Stimulated activated CD4-positive, alpha-beta T cell treated with anti-CD3 and anti-CD28 coated beads, Interleukin-4, amount 100 ng/mL, for 4 hours (primary cell): ENCODE data around the gene TH.

Experiments used
- DNase-seq, 2 experiments: peaks; one replicate each; pipeline ENCODE4 v3.0.0-alpha.2; 2020

TH gene

DNA sequence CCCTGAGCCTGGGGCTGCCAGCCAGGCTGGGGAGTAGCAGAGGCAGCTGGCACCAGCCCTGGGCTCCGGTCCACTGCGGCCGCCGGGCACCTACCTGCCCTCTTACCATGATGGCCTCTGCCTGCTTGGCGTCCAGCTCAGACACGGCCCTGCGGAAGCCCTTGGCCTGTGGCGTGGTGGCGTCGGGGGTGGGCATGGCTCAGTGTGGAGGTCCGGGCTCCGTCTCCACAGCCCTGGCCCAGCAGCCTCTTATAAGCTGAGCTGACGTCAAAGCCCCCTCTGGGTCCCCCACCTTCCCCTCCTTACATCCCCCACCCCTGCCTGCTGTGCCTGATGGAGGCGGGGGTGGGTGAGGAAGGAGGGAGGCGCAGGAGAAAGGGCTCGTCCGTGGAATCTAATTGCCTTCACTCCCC, at the start of gene TH:
TH (minus strand) TSS at position 225 of the 413 bp plus-strand sequence; CDS start at position 196, 29 bp downstream.
- no peak for DNase-seq

DNA sequence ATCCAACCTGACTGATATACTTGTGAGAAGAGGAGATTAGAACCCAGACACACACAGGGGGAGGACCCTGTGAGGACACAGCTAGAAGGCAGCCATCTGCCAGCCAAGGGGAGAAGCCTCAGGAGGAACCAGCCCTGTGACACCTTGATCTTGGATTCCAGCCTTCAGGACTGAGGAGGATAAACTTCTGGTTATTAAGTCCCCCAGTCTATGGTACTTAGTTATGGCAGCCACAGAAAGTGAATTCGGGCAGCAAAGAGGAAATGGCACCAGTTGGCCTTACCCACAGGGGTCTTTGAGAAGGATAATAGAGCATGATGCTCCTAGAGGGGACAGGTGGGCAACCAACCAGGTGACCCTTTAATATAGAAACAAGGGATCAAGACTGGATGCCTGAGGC, 49.4 kb upstream of the TH start:
- no peak for DNase-seq

DNA sequence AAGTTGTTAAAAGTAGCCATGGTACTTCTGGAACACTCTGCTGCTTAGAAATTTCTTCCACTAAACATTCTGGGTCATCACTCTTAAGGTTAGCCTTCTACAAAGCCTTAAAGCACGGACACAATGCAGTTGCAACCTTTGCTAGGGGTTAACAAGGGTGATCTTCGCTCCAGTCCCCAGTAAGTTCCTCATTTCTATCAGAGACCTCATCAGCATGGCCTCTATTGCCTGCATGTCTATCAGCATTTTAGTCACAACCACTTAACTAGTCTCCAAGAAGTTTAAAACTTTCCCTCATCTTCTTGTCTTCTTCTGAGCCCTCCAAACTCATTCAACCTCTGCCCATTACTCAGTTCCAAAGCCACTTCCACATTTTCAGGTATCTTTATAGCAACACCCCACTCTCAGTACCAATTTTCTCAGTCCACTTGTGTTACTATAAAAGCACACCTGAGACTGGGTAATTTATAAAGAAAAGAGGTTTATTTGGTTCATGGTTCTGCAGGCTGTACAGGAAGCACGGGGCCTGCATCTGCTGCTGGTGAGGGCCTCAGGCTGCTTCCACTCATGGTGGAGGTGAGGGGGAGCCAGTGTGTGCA, 48.7 kb upstream of the TH start:
- DNase-seq = no peak

DNA sequence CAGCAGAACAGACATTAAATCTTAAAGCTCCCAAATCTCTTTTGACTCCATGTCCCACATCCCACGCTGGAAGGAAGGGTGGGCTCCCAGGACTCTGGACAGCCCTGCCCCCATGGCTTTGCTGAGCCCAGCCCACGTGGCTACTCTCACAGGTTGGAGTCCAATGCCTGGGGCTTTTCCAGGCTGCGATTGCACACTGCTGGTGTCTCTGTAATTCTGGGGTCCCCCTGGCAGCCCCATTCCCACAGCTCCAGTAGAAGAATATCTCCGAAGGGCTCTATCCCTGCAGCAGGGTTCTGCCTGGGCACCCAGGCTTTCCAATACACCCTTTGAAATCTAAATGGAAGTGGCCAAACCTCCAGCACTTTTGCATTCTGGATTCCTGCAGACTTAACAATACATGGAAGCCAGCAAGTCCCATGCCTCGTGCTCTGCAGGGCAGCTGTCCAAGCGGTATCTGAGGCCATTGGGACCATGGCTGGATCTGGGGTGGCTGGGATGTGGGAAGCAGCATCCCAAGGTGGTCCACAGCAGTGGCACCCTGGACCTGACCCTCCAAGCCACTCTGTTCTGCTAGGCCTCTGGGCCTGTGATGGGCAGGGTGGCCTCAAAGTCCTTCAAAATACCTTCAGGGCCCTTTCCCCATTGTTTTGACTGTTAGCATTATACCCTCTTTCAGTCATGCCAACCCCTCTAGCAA, 47.9 kb upstream of the TH start:
- DNase-seq = no peak

DNA sequence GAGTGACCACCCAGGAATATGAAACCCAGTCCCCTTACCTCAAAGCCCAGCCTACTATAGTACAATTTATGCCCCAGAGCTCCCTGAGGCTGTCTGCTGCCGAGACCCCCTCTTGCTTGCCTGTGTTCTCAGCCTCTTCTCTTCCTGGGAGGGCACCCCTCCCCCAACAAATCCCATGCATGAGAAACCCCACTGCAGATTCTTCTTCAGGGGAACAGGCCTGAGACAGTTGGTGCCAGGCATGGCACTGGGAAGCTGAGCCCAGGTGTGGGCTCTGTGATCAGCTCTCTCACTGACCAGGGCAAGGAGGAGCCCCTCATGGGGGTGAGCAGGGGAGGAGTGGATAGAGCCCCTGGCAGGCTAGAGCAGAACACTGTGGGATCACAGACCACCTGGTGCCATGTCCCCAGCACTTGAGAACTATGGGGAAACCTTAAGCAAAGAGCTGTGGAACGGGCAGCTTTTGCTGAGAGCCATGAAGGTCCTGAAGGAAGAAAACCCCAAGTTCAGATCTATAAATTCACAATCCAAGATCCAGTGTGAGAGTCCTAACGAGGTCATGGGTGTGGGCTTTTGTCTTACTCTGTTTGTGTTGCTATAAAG, 46.5 kb upstream of the TH start:
- no peak for DNase-seq

DNA sequence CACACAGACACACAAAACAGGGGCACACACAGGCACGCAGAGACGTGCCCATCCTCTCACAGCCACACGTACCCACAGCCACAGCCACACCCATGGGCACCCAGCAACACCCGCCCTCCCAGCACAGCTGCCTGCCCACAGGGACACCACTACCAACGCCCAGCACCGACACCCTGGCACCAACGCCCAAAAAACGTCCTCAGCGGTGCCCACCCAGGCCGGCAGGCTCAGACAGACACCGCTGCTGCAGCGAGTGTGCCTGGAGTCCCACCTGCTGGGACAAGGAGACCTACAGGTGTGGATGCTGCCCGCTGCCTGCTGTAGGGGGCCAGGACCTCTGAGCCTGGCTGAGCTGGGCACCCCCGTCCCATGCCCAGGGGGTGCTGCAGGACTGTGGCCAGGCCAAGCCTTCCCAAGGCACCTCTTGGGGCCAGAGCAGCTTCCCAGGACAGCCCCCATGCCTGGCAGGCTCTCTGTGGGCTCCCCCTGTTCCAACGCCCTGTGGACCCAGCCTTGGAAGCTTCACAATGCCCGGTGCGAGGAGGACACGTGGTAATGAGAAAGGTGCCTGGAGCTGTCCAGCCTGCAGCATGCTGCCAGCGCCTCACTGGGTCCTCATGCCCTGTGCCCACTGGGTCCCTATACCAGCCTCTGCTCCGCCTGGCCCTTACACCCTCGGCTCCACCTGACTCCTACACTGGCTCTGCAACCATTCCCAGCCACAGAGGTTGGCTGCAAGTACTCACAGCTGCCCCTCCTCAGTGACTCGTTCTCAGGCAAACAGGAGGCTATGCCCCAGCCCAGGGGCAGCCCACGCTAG, 45.8 kb upstream of the TH start:
- DNase-seq = no peak

DNA sequence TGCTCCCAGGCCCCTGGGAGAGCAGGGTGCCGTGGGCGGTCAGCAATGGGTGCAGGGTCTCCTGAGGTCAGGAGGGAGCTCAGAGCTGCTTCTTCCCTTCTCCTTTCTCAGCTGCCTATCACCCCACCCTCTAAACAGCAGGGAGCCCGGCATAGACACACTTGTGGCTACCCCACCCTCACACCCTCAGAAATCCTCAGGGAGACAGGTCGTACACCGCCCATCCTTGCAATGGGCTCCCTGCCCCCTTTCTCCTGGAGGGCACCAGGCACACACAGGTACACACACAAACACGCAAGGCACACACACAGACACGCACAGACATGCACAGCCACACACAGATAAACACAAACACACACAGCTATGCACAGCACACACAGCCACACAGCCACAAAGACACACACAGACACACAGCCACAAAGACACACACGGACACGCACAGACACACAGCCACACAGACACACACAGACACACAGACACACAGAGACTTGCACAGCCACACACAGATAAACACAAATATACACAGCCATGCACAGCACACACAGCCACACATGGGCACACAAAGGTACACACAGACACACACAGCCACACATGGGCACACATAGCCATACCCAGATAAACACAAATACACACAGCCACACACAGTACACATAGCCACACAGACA, 44.9 kb upstream of the TH start:
- DNase-seq = no peak

DNA sequence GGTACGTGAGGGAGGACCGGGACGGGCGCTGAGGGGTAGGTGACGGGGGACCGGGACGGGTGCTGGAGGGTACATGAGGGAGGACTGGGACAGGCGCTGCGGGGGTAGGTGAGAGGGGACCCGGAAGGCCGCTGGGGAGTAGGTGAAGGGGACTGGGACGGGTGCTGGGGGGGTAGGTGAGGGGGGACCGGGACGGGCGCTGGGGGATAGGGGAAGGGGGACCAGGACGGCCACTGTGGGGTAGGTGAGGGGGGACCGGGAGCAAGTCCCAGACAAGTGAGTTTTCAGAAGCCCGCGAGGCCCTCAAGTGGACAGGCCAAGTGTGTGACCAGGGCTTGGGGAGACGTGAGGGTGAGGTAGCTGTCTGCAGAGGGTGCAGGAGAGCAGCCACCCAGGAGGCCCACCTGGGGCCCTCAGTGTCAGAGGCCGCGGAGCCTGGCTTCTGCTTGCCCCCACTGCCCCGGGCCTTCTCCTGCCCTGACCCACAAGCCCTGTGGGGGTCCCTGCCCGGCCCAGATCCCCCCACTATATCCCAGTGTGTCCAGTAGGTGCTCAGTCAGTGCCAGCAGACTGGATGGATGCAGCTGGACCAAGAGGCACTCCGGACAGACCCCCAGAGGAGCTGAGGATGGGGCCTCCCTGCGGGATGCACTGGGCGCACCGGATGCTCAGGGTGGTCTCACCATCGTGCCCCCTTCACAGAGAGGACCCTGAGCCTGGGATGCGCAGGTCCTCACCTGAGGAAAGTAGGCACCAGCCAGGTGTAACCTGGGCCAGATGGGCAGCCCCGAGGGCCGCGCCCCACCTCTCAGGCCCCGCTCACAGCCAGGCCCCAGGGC, 44.2 kb upstream of the TH start:
- DNase-seq = no peak

DNA sequence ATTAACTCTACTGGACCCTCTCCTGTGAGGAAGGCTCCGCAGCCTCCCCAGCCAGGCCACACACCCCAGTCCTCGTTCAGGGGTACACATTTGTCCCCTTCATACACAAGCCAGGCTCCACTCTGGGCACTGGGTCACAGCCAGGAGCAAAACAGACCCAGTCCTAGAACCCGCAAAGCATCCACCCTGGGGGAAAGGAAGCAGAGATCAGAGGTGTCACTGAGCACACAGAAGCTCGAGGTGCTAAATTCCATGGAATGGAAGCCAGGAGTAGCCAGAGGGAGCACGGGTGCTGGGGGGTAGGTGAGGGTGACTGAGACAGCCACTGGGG, 43.6 kb upstream of the TH start:
- peak in 1 of 2 experiments; percentile 0 for DNase-seq

DNA sequence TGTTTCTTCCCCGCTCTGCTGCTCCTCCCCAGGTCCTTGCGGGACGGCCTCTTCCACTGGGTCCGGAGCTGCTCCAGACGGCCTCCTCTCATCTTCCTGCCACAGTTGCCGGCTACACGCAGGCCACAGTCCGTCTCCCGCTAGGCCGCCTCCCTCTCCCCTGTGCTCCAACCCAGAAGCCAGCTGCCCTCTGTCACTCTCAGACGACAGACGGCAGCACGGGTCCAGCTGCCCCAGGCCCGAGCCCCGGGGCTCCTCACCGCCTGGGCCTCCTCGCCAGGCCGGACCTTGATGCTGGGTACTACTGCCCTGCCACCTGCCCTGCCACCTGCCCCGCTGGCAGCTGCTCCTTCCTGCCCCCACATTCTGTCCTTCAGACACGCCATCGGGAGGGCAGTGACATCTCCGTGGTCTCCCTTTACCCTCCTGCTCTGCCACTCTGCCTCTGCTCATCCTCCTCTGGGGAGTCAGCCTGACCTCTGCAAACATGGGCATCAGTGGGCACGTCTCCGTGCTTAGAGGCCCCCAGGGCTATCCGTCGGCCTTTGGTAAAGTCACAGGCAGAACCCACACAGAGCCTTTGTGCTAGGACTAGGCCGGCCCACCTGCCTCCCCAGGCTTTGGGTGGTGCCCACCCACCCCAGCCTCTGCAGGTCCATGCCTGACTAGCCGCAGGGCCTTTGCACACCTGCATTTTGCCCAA, 43.1 kb upstream of the TH start:
- no peak for DNase-seq

DNA sequence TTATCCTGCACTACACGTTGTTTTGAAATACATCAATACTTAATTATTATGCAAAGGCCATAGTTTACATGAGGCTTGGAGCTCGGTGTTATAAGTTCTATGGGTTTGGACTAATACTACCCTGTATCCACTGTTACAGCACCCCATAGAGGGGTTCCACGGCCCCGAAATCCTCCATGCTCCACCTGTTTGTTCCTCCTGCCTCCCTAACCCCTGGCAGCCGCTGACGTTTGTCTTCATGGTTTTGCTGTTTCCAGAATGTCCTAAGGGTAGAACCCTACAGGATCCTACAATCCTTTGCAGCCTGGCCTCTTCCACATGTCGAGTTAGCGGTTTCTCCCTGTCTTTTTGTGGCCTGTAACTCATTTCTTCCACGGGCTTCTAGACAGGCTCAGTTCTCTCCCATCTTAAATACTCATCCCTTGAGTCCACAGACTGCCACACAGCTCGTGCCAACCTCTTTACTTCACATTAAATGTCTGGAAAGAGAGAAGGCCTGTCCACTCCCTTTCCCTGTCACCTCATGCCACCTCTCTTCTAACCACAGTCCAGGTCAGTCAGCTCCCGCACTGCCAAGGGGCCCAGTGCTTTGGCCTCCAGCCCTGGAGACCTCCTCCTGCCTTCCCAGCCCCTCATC, 42.4 kb upstream of the TH start:
- peak in 1 of 2 experiments; percentile 0 for DNase-seq

DNA sequence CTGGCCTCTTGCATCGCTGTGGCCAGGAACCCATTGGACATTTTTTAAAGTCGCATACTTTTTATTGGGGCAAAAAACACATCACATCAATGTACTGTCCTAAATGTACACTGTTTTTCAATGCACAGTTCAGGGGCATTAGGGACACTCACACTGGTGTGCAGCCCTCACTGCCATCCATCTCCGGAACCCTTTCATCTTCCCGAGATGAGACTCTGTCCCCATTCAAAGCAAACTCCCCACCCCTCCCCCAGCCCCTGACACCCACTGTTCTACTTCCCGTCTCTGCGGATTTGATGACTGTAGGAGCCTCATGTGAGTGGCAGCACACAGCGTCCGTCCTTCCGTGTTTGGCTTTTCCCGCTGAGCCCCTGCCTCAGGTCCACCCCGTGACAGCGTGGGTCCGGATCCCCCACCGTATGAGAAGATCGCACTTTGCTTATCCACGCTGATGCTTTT, 41.8 kb upstream of the TH start:
- DNase-seq = peak in 1 of 2 experiments; percentile 9

DNA sequence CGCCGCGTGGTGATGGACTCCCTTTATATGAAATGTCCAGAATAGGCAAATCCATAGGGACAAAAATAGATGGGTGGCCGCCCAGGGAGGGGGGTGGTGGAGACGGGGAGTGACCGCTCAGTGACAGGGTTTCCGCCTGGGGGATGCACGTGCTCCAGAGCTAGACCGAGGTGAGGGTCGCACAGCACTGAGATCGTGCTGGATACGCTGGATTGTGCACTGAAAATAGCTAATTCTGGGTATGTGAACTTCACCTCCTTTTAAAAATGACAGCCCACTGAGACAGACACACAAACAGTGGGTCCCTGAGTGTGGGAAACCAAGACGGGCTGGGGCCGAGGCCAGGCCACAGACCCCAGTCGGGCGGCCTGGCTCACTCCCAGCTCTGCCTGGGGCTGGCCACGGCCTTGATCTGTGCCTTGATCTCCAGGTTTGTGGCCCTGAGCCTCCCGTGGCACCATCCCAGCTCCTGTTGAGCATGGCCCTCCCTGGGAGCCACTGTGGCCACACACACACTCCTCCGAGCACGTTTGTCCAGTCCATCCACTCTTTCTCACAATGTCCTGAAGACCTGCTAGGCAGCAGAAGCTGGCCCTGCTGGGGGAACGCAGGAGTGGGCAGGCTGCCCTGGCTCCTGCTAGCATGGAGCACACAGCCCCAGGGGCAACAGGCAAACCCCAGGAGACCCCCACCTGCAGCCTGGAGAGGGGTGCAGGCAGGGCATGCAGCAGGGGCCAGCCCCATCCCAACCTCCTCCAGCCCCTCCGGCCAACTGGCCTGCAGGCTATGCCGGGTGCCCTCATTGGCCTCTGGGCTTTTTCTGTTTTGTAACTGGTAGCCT, 41.0 kb upstream of the TH start:
- peak in 1 of 2 experiments; percentile 0 for DNase-seq

DNA sequence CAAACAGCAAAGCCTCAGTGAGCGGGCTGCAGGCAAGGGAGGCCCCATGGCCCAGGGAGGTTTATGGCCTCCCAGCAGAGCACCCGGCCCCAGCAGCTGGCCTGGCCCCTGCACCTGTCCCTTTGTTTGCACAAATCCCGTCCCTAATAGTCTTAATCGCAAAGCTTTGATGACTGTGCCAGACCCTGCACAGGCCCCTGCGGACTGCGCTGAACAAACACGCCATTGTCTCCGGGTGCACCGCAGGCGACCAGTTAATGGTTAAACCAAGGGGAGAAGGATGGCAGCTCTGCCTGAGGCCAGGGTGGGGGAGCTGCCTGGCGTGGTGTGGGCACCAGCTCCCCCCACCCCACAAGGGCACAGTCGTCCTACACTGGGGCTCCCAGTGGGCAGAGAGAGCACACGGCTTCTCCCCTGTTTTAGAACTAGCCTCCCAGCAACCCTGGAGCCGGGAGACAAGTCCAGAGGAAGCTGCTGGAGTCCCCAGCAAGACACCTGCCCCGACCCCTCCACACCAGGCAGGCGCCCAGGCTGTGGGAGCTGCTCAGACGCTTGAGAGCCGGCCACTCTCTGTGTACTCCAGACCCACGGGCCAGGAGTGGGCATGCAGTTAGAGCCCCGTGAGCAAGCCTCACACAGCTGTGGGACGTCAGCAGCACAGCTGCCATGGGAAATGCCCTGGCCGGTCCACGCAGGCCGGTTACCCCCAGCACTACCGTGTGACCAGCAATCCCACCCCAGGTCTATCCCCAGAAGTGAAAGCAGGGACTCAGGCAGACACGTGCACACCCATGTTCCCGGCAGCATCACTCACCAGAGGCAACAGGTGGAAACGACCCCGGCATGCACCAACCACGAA, 39.7 kb upstream of the TH start:
- no peak for DNase-seq

DNA sequence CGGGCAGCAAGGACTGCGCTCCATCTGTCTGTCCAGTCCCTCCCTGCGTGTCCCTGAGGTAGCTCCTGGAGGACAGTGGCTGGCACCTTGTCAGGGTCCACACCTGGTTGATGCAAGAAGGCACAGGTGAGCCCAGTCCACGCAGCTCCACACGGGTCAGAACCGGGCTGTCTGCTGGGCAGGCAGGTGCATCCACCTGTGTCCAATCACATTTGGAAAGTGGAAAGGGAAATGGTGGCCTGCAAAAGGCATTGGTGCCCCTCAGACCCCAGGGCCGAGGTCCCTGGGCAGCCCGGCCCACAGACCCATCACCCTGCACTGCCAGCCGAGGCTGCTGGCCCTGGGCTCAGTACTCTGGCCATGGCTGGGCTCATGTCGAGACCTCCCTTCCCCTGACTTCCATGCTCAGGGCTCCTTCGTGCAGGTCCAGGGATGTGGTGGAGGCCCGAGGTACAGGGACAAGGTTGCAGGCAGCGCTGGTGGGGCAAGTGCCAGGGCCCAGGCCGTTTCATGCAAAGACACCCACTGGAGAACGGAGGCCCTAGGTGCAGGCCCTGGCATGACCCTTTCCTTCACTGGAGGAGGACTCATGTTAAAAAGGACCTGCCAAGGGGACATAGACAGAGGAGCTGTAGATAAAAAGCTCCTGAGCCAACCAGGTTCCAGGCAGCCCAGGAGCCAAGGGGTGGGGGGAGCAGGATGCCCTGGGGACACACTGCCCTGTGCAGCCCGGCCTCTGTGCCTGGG, 38.9 kb upstream of the TH start:
- DNase-seq = peak in 1 of 2 experiments; percentile 0

DNA sequence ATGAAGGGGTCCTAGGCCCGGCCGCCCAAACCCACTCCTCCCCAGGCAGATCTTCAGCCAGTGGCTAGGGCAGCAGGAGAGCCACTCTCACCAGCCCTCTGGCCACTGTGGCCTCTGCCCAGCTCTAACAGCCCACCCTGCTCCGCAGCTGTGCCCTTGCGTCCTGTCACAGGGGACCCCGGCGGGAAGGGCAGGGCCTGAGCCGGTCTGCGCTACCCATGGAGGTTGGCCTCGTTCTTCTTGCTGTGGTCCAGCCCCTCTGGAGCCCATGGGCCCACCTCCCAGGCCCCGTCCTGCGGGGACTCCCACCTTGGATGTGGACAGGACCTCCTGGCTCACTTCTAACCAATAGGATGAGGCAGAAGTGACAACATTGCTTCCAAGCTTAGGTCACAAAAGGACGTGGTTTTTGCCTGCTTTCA, 38.3 kb upstream of the TH start:
- peak in 1 of 2 experiments; percentile 1 for DNase-seq

DNA sequence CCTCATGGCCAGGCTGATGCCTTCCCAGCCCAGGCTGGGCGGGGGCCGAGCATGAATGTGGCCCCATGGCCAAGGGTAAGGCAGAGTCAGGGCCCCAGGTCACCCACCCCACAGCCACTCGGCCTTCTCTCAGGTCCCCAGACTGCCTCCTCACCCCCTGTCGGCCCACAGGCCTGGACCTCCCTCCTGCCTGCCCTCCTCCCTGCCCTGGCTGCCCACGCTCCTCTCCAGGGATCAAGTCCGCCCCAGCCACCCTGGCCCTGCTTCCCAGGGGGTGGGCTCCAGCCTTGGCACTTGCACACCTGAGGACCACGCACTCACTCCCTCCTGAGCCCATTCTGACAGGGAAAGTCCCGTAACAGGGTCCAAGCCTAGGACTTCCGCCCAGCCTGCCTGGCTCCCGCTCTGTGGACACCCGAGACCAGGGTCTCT, 37.8 kb upstream of the TH start:
- peak in 1 of 2 experiments; percentile 0 for DNase-seq
